T-helper 2 cell treated with Interferon-gamma antibody and Interleukin-4, amounts not matched to agents 100 ng/mL and 5 ng/mL, for 36 hours (primary cell): Measurements from ENCODE around the gene RIN3. TPM values are rescaled to one million over a fixed set of nuclear protein-coding genes. Genes with fewer than 3 reads are reported as not detected.
"Not testable (repeated sequence)": the region's sequence is repeated elsewhere in the genome, so short reads cannot be mapped to it uniquely, and the experiment has no call there.

Source experiments
- intact Hi-C: fragments of 100-400 bp; cut with micrococcal nuclease; formaldehyde crosslinking; loops from one replicate; pipeline ENCODE4 v1.15.1; 2023
- total RNA-seq: library from RNA; stranded (reverse); gene quantifications from 2 replicates; pipeline ENCODE4 v1.2.3, GENCODE V29; 2022

Gene RIN3
- total RNA-seq, 1 donor from 2014 or later: 35.4 TPM

DNA sequence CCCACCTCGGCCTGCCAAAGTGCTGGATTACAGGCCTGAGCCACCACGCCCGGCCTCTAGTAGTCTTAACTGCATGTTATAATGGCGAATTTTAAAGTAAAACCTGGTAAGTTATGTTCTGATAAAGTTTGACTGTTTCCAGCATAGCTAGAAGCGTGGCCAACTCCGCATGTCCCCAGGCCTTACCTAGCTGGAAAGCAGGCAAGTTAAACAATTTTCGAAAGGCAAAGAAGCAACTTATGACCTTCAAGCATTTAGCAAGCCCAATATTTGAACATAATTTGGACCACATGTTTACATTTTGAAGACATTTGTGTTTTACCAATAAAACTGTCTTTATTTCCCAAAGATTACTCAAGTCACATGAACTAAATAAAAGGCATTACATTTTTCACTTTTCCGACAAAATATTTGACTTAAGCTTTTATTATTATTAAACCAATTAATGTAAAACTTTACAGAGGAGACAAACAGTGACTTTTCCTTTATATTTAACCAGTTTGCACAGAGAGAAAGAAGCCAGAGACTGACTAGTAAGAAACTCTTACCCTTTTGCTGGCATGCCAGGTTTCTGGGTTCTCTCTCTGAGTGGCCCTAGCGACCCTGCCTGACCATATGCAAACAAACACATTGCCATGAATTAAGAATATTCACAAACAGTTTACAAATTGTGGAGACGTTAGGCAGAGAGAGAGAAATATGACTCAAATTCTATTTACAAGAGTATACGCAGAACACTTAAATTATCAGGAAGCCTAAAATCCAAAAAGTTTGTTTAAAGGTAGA lies 106.3 kb downstream of the RIN3 start:
- intact Hi-C loops: no loop called here

DNA sequence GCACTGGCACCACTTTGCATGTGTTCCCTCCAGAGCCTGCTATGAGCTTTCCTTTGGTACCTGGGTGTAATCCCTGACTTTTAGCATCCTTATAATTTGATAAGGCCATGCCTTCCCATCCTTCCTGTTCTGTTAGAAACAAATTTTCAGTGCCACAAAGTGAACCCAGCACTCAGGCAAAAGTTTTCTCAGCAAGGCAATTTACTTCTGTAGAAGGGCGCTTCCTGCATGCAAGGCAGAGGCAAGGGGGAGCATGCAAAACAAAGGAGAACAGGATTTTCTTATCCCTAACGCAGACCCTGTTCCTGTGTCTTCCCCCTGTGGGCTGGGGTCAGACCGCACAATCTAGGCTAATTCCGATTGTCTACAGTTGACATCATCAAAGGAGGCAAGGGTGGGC lies 108.7 kb downstream of the RIN3 start:
- intact Hi-C loops: no loop called here

DNA sequence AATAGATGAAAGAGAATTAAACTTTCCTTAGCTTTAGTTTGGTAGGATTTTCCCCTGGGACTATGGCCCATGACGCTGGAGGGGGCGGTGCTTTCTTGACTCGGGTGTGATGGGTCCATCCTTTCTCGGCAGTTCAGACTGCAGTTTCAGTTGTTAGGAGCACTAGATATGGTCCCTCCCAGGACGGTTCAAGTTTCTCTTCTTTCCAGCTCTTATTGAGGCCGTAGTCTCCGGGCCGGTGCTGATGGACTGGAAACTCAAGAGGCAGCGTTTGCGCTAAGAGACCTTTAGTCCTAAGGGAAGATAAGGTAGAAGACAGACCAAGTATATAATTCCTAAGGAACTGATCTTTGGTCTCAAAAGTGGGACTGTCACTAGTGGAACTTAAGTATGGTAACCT lies 111.2 kb downstream of the RIN3 start:
- intact Hi-C loops: no loop called here

DNA sequence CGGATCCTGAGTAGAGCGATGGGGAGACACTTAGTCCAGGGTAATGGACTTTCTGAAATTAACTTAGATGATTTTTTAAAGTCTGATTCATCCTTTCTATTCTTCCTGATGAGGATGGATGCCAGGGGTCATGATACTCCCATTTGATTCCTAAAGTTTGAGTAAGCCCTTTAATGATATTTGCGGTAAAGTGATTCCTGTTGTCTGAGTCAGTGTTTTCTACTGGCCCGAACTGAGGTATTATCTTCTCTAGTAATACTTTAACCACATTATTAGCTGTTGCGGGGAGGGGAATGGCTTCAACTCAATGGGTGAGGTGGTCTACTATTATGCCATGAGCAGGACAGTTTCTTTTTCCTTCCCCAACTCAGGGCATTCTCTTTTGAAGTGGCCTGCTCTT lies 111.6 kb downstream of the RIN3 start:
- intact Hi-C loops: no loop called here

DNA sequence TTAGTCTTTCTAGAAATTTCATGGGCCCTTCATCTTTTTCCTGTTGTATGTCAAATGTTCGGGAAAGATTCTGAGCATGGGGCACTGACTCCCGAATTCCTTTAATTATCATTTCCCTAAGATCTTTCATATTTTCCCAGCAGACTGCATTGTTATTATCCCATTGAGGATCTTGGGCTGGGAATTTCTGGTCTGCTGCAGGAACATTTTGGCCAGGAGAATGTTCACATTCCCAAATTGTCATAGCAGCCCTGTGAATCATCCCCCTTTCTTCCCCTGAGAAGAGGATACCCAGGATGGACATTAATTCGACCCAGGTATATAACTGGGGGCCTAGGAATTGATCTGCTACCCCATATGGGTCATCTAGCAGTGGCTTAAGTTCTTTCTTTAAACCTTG lies 112.5 kb downstream of the RIN3 start:
- intact Hi-C loops: no loop called here

DNA sequence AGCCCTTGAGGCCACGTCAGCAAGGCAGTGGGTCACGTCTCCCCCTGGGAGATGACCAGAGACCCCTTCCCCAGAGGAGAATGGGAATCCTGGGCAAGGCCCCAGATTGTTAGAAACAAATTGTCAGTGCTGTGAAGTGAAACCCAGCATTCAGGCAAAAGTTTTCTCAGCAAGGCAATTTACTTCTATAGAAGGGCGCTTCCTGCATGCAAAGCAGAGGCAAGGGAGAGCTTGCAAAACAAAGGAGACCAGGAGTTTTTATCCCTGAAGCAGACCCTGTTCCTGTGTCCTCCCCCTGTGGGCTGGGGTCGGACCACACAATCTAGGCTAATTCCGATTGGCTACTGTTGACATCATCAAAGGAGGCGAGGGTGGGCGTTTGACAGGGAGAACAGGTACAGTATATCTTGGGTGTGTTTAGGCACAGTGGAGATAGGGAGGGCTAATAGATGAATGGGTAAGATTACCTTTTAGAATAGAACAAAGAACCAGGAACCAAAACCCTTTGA lies 114.2 kb downstream of the RIN3 start:
- intact Hi-C loops: no loop called here

DNA sequence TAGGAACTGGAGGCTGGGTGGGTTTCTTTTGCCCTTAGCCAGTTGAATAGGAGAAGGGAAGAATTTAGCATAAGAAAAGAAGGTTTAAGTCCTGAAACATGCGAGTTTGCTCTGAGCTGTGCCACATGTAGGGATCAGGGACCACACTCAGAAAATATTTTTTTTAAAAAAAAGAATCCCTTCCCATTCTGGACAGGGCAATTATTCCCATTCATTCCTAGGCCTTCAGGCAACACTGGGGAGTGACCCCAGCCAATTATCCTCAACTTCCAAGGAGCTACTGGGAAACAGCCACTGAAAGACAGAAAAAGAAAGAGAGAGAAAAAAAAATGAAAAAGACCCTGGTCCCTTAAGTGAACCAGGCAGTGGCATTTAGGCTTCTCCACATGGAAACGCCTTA lies 115.1 kb downstream of the RIN3 start:
- intact Hi-C loops: no loop called here

DNA sequence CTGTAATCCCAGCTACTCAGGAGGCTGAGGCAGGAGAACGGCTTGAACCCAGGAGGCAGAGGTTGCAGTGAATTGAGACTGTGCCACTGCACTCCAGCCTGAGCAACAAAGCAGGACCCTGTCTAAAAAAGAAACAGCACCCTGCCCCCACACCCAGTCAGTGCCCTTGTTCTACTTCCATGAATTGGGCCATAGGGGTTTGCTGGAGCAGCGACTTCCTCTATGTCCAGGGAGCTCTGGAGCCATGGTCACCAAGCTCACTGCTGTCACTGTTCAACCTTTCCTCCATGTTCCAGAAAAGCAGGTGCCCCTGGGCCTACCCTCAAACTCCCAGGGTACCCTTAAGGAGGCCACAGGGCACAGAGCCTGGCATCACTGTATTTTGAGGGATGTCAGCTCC lies 116.8 kb downstream of the RIN3 start:
- intact Hi-C loops: no loop called here

DNA sequence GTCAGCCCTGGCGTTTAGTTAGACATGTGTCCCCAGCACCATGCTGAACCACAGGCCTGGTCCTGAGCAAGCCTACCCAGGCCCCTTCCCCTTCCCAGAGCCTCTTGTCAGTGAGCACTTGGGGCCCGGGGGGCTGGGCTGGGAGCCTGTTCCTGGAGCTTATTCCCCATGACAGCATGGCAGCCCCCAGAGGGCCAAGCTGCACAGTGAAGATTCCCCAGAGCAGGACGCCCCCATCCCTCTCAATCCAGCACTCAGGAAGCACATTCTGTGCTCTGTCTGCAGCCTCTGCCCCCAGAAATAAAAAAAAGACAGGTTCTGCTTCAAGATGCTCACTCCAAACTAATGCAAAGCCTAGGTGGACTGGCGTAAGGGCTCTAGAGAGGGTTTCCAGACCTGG lies 117.5 kb downstream of the RIN3 start:
- intact Hi-C loops: no loop called here

DNA sequence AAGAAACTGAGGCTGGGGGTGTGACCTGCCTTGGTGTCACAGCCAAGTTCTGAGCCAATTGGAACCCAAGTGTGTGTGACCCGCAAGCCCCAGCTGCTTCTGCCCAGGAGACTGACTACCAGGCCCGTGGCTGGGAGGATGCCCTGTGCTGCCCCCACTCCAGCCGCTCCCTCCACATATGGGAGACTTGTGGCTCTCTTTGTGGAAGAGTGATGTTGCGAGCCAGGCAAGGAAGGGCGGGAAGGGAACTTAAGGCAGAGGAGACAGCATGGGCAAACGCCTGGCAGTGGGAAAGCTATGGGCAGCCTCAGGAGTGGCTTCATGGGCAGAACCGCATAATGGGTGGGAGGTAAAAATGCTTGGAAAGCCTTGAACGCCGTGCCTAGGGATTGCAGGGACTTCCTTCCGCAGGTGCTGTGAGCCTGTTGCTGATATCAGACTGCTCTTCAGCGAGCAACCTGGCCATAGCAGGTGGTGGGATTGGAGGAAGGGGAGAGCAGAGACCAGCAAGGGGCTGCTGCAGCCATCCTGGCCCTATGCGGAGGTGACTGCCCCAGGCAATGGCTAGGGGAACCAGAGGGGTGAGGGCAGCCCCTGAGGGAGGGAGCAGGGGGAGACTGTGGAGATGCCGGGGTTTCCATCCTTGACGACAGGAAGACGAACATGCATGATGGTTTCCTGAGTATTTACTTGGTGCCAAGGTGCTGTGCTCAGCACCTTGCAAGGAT lies 119.1 kb downstream of the RIN3 start:
- intact Hi-C loops: no loop called here

DNA sequence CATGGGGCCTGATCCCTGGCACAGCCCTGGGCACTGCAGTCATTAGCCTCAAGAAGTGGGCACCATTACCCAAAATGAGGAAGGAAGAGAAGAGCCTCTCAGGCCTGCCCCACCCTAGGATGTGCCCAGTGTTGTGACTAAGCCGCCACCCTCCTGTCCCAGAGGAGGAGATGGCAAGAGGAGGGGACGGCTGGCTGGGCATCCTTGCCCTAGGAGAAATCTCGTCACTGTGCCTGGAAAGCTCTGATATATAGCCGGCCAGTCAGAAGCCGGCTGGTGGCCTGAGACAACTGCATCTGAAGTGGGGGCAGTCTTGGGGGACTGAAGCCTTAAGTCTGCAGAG lies 119.7 kb downstream of the RIN3 start:
- intact Hi-C loops: no loop called here

DNA sequence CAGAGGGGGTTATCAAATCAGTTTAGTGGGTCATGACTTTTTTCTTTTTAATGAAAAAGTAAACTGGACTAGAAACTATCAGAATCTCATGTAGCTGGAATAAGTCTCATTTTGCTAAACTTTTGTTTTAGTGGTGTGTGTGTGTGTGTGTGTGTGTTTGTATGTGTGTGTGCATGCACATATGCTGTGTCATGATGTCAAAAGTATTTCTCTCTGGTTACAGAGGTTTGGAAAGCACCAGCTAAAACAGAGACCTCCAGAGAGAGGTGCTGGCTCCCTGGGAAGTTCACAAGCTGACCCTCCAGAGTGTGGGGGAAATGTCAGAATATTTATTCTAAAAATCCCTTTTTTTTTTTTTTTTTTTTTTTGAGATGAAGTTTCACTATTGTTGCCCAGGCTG lies 120.1 kb downstream of the RIN3 start:
- intact Hi-C loops: no loop called here

DNA sequence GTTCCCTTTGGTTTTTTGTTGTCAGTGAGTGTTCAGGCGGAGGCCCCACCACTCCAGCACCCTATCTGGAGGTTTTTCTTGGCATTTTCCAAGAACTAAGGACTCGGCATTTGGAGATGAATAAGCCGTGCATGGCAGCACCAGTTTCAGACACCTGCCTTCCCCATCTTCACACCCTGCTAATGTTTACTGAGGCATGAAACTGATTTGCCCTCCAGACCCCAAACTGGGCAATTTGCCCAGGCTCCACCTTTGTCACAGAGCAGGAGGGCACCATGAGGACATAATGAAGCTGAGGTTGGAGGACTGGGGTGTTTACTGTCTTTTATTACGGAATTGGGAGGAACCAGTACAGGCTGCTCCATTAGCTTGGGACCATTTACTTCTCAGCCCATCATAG lies 121.5 kb downstream of the RIN3 start:
- intact Hi-C loops: no loop called here

DNA sequence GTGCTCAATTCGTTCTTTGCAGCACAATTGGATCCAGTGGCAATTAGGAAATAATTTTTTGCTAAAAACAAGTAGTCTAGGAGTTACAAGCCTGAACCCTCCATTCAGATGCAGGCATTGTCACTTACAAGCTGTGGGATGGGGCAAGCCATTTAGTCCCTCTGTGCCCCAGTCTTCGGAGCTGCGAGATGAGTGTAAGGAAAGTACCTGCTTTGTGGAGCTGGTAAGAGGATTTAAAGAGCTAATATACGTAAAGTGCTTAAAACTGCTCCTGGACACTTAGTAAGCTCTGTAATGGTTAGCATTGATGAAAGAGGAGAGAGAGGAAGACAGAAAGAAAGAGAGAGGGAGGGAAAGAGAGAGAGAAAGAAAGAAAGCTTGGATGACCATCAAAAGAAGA lies 122.3 kb downstream of the RIN3 start:
- intact Hi-C loops: no loop called here

DNA sequence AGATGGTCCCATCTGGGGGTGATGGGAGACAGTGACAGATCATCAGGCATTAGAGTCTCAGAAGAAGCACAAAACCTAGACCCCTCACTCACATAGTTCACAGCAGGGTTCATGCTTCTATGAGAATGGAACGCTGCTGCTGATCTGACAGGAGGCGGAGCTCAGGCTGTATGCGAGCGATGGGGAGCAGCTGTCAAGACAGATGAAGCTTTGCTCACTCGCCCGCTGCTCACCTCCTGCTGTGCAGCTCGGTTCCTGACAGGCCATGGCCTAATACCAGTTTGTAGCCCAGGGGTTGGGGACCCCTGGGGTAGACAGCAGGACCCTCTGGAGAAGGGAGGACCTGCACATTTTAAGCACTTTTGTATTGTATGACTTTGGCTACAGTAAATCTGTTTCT lies 123.6 kb downstream of the RIN3 start:
- intact Hi-C loops: no loop called here

DNA sequence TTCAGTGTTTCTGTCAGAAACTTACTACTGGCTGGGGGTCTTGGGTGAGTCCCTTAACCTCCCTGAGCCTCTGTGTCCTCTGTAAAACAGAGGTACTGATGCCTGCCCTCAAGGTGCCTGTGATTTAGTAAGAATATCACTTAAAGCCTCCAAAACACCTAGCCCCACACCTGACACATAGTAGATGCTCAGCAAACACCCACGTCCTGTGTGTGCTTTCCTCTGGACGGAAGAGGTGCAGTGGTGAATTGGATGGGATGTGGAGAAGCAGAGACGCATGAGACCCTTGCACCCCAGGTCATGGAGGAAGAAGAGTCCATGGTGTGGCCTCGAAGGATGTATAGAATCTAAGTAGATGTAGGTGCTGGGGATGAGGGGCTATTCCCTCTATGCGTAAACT lies 124.3 kb downstream of the RIN3 start:
- intact Hi-C loops: no loop called here

DNA sequence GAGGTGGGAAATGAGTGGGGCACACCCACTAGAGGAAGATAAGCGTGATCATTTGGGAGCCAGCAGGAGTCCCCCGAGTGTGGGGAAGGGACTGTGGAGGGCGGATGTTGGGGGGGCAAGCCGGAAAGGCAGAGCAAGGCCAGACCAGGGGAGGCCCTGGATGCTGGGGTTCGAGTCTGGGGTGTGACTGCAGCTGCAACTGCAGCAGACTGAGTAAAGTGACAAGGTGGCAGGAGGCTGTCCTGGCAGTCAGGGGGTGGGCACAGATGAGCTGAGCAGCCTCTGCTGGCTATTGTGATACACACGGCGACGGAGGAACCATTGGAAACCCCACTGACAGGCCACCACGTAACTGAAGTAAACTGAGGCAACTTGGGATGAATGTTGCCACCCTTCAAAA lies 124.7 kb downstream of the RIN3 start:
- intact Hi-C loops: no loop called here

DNA sequence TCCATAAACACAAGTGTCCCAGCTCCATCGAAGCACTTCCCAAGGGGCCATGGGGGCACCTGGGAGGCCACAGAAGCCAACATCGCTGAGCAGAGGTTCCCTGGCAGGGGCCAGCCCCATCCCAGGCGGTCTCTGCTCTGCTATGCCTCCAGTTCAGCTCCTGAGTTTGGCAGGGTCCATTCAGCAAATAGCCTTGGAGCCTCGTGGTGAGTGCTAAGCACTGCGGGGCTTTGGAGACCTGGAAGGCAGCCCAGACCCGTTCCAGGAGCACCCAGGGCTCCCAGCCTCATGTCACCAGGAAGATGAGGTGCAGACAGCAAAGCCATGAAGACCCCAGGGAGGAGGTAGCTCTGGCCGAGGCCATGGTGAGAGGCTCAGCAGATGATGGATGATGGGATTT lies 125.3 kb downstream of the RIN3 start:
- intact Hi-C loops: no loop called here

DNA sequence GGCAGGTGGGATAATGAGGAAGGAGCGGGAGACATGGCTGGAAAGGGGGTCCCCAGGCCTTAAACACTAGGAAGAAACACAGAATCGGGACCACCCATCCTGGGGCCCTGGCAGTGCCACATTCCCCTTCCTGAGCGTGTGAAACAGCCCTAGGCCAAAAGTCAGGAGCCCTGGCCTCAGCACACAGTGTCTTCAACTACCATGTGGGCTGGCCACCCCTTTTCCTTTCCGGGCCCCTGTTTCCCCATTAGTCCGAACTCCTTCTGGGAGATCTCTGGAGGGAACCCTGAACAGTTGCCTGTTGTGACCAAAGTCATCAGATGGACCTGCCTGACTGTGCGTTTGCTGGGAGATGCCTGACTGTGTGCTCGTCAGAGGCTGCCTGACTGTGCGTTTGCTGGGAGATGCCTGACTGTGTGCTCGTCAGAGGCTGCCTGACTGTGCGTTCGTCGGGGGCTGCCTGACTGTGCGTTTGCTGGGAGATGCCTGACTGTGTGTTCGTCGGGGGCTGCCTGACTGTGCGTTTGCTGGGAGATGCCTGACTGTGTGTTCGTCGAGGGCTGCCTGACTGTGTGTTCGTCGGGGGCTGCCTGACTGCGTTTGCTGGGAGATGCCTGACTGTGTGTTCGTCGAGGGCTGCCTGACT lies 126.0 kb downstream of the RIN3 start:
- intact Hi-C loops: not testable (repeated sequence)

DNA sequence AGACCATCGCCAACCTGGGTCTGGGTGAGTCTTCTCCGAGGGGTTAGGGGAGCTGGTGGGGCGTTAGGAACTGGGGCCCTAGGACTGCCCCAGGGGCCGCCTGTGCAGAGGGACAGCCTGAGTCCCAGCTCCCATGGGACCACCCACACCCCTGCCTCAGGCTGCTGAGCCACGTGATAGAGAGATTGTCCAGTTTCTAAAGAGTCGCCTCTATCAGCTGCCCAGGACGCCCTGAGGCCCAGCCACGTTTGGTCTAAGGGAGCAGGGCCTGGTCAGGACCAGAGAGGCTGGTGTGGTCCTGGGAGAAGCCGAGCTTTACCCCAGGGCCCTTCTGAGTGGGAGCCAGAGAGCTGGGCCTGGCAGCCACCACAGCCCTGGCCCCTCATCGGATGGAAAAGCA lies 127.7 kb downstream of the RIN3 start:
- intact Hi-C loops: no loop called here

DNA sequence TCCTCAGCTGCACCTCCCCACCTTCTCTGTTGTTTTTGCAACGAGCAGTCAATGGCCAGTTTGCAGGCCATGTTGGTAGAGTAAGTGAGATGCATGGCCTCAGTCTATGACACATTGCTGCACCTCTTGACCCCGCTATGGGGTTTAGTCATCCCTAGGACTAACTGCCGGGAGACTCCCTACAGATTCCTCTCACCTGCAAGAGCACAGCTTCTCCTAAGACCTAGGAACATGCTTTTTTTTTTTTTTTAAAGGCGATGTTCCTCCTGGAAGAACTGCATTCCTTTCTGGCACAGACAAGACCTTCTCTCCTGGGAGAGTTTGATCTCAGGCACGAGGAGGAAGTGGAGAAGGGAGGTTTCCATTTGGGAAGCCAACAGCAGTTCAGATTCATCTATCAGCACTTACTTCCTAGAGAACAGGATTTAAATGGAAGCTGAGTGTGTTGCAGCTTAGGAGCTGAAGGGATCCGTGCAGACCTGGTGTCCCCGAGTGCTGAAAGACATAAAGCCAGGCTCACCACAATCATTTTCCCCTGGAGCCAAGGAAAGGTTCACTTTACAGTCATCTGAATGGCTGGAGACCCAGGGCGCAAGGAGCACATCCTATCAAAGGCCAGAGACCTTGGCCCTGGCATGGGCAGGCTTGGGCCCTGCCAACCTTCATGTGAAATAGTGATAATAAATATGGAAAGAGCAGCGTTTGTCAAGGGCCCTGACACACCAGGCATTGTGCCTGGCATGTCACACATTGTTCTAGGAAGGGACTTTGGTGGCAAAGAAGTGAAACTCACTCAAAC lies 130.8 kb downstream of the RIN3 start:
- intact Hi-C loops: no loop called here
